Airway epithelial cell (primary cell): Measurements from ENCODE around the gene THSD7B. TPM values are rescaled to one million over a fixed set of nuclear protein-coding genes. Genes with fewer than 3 reads are reported as not detected.

ENCODE experiments used
- total RNA-seq: library from RNA; depleted of rRNA; stranded (reverse); fragments of >200 nt; gene quantifications from 2 replicates; pipeline ENCODE4 v1.2.3, GENCODE V29; 2015

The THSD7B gene
- total RNA-seq = 0.05 and 0.07 TPM in 2 replicates

GRCh38 chr2:136765256-136766072 lies at the start of gene THSD7B:
Gene THSD7B (plus strand): TSS chr2:136765545. CDS start chr2:136882179, 116,634 bp downstream.

